Neural cell (in vitro differentiated cells): Measurements from ENCODE around the gene EMCN.

Source experiments
- RAD21 ChIP-seq: fragments of 450-650 bp; conservative IDR thresholded peaks from 2 replicates; pipeline ENCODE4 v1.6.1; 2014; ENCODE audit warnings: antibody characterized with exemption, mild to moderate bottlenecking, moderate library complexity
- TF ChIP-seq, protein P1 (sequence below): fragments of 450-650 bp; IDR thresholded peaks from 2 replicates; pipeline ENCODE4 v1.5.1; 2014; ENCODE audit warnings: antibody characterized with exemption, mild to moderate bottlenecking, moderate library complexity; ENCODE audit not compliant: poor library complexity, severe bottlenecking

DNA sequence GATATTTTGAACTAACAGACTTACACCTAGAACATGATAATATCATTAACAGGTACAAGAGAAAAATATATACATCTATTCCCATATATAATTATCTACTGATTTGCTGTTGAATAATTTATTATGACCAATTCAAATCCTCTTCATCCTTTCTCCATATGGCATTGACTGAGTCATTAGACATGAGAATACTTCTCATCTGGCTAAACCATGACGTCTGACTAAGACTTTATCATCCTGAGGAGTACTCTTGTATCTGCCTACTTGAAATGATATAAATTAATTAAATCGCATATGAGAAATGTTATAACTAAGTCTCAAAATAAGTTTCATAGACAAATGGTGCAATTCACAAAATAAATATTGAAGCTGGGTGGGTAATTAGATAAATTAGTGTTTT lies 67.4 kb downstream of the EMCN start:
- TF ChIP-seq, protein P1, sequence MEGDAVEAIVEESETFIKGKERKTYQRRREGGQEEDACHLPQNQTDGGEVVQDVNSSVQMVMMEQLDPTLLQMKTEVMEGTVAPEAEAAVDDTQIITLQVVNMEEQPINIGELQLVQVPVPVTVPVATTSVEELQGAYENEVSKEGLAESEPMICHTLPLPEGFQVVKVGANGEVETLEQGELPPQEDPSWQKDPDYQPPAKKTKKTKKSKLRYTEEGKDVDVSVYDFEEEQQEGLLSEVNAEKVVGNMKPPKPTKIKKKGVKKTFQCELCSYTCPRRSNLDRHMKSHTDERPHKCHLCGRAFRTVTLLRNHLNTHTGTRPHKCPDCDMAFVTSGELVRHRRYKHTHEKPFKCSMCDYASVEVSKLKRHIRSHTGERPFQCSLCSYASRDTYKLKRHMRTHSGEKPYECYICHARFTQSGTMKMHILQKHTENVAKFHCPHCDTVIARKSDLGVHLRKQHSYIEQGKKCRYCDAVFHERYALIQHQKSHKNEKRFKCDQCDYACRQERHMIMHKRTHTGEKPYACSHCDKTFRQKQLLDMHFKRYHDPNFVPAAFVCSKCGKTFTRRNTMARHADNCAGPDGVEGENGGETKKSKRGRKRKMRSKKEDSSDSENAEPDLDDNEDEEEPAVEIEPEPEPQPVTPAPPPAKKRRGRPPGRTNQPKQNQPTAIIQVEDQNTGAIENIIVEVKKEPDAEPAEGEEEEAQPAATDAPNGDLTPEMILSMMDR, result no peak
- no peak for TF ChIP-seq RAD21
